ENCODE data around the gene SLIT3.

GRCh38 chr5:168885324-168886120 is 415.4 kb downstream of the SLIT3 start:
- TF ChIP-seq ARNT (IDR thresholded peaks at IDR 0.05): no peak
- no peak for TF ChIP-seq FOXK2 (IDR thresholded peaks at IDR 0.05)
- no peak for TF ChIP-seq SP1 (IDR thresholded peaks at IDR 0.05)
